Left lung (tissue), 10 donors: ENCODE data around the gene GABPB2. TPM values are rescaled to one million over a fixed set of nuclear protein-coding genes. Genes with fewer than 3 reads are reported as not detected.
A peak's percentile ranks its signal among the peaks of the same experiment; 100 is the strongest.

Experiments
- ATAC-seq: fragments of 200-7000 bp; cut with Tn5 transposase; one replicate; pipeline ENCODE4 v1.9.1; 2020; ENCODE audit warnings: moderate library complexity
- DNase-seq, 4 donors: peaks; one replicate each; pipeline ENCODE4 v3.0.0-alpha.2; 2013 to 2020
- H3K27ac ChIP-seq, 2 donors: fragments of 200-600 bp; sonication (generic) in 1 of 2; one replicate each; pipeline versions ENCODE4 v1.5.0 to v1.8.0; 2020 to 2021
- H3K27me3 ChIP-seq, 2 donors: fragments of 200-600 bp; sonication (generic) in 1 of 2; one replicate each; pipeline versions ENCODE4 v1.5.0 to v1.8.0; 2020 to 2021
- H3K36me3 ChIP-seq, 2 donors: fragments of 200-600 bp; sonication (generic) in 1 of 2; one replicate each; pipeline versions ENCODE4 v1.5.0 to v1.8.0; 2020 to 2021
- H3K4me1 ChIP-seq, 2 donors: fragments of 200-600 bp; one replicate each; pipeline ENCODE4 v1.8.0; 2021
- H3K4me3 ChIP-seq, 2 donors: fragments of 200-600 bp; sonication (generic) in 1 of 2; one replicate each; pipeline versions ENCODE4 v1.5.0 to v1.8.0; 2020 to 2021; ENCODE audit warnings: mild to moderate bottlenecking in 1 of 2
- H3K9me3 ChIP-seq, 2 donors: fragments of 200-600 bp; sonication (generic) in 1 of 2; one replicate each; pipeline versions ENCODE4 v1.5.0 to v1.8.0; 2020 to 2021
- intact Hi-C, 2 donors: fragments of 100-400 bp; cut with DNase I; formaldehyde crosslinking; loops; one replicate each; pipeline versions ENCODE4 v1.11.2 to v1.14.2; 2022
- polyA plus RNA-seq, 6 donors: library from polyadenylated mRNA; unstranded; fragments of 120-200 nt; gene quantifications; one replicate each; pipeline ENCODE4 v1.2.1, GENCODE V29; 2013; ENCODE audit not compliant: insufficient read length in 6 of 6
- total RNA-seq, 2 donors: library from RNA; stranded (reverse); fragmentation: NEBNext Ultra II Directional; extraction: Animal tissue kit (Norgen Biotek cat#: 25700); gene quantifications; one replicate each; pipeline ENCODE4 v1.2.1, GENCODE V29; 2021
- TF ChIP-seq, protein P1 (sequence below), 2 donors: fragments of 200-600 bp; sonication (generic) in 1 of 2; IDR thresholded peaks; one replicate each; pipeline versions ENCODE4 v1.5.0 to v1.8.0; 2021; ENCODE audit warnings: antibody characterized with exemption in 2 of 2
- donor health status: DM: no; HTN: yes; CAD: no.
- donor health status: DM: no; HTN: no; CAD: no.

GABPB2 gene
- total and polyA plus RNA-seq, 8 donors, result 10.6 to 13.5 (median 12.8) TPM

DNA sequence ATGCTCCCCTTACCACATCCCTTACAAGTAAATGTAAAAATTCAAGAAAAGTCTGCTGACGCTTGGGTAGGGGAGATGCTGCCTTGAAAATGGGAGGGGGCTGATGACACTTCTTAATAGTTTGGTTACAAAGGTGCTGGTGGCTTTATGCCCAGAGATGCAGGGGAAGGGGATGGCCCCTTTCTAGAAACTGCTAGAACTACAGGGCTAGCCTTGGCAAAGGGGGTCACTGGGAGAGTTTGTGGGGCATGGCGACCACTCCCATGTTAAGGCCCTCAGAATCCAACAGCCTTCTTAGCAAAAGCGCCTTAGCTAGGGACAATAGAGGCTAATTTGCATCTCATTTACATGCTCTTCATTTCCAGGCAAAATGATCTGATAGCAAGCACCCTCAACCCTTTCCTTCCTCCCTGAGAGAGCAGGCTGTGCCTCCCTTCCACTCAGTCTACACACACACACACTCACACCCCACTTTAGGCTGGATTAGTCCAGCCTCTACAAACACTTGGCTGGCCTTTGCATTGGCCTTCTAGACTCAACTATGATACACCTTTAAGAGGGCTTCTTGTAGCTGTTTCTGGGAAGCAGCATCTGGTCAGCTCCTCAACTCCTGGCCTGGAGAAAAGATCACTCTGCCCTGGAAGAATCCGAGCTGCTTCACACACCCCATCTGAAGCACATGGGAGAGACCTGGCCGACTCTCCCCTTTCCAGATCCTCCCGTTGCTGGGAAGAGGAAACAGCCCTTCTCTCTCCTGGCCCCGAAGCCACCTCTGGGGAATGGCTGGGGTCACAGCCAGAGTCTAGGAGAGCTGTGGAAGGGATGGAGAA, 74.1 kb downstream of the GABPB2 start:
- ATAC-seq (peak; percentile 58), DNase-seq (peak in 1 of 4 donors; percentile 50)
- H3K9me3 ChIP-seq, result no peaks in the 10 kb centered on the region
- peaks cover 8 to 30% of the 10 kb centered on the region in 2 donors for H3K4me1 ChIP-seq
- intact Hi-C loops, result no loop called here
- peaks cover 0 to 17% of the 10 kb centered on the region in 2 donors for H3K27me3 ChIP-seq
- H3K4me3 ChIP-seq, result peak overlapping the region in 1 of 2 donors; percentile 81
- H3K36me3 ChIP-seq, result no peaks in the 10 kb centered on the region
- TF ChIP-seq, protein P1, sequence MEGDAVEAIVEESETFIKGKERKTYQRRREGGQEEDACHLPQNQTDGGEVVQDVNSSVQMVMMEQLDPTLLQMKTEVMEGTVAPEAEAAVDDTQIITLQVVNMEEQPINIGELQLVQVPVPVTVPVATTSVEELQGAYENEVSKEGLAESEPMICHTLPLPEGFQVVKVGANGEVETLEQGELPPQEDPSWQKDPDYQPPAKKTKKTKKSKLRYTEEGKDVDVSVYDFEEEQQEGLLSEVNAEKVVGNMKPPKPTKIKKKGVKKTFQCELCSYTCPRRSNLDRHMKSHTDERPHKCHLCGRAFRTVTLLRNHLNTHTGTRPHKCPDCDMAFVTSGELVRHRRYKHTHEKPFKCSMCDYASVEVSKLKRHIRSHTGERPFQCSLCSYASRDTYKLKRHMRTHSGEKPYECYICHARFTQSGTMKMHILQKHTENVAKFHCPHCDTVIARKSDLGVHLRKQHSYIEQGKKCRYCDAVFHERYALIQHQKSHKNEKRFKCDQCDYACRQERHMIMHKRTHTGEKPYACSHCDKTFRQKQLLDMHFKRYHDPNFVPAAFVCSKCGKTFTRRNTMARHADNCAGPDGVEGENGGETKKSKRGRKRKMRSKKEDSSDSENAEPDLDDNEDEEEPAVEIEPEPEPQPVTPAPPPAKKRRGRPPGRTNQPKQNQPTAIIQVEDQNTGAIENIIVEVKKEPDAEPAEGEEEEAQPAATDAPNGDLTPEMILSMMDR (IDR thresholded peaks at IDR 0.05), result no peak
- no peak overlapping the region for H3K27ac ChIP-seq

DNA sequence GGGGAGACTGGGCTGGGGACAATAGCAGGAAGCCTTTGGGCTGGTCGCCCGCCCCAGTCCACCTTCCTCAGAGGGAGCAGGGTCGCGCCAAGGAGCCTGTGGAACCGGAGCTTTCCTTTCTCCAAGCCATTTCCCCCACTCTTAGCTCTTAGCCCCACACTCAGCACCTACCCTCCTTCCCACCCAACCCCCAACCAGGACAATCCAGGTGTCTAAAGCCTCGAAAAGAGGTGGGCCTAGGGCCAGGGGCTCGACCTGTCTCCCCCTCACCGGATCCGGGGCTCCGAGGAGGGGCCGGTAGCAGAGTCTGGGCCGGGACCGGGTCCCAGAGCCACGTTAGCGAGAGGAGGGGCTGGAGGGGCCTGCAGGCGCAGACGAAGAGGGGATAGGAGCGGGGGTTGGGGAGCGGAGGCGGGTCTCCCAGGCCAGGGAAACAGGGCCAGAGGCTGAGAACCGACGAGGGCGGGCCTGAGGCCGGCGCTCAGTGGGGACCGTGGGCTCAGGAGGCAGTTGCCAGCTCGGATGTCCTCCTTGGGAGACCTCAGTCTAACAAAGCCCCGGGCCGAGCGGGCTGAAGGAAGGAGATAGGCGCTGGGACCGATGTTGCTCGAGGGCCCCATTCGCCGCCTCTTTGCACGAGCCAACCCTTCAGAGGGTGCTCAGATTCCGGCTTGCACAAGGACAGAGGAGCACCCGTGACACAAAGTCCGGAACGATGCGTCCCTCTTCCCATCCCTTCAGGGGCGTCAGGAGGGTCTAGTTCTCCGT, 74.9 kb downstream of the GABPB2 start:
- Histone ChIP-seq H3K27ac (peak overlapping the region in 1 of 2 donors; percentile 53), H3K4me1 (peaks cover 8 to 30% of the 10 kb centered on the region in 2 donors), H3K9me3 (no peaks in the 10 kb centered on the region), H3K27me3 (peaks cover 0 to 17% of the 10 kb centered on the region in 2 donors), H3K4me3 (peak overlapping the region; percentile 79 to 81), H3K36me3 (no peaks in the 10 kb centered on the region)
- DNase-seq, result peak in 2 of 4 donors; percentile 23 to 35
- TF ChIP-seq, protein P1 (IDR thresholded peaks at IDR 0.05), result no peak
- intact Hi-C loops, result no loop called here
- peak; percentile 36 for ATAC-seq

DNA sequence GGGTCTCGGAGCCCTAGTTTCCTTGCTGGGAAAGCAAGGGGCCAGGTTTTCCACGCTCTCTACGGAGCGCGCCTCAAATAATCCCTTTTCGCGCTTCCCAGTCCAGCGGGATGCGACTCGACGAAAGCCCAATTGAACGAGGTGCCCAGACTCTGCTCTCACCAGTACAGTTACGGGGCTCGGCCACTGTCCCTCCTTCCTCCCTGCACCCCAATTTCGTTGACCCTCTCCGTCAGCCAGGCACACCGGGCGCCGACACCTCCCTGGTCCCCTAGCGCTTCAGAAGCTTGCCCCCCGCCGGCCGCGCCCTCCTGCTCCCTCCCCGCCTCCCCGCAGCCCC, 75.5 kb downstream of the GABPB2 start:
- intact Hi-C loops, result no loop called here
- H3K4me3 ChIP-seq, result peak overlapping the region; percentile 79 to 81

DNA sequence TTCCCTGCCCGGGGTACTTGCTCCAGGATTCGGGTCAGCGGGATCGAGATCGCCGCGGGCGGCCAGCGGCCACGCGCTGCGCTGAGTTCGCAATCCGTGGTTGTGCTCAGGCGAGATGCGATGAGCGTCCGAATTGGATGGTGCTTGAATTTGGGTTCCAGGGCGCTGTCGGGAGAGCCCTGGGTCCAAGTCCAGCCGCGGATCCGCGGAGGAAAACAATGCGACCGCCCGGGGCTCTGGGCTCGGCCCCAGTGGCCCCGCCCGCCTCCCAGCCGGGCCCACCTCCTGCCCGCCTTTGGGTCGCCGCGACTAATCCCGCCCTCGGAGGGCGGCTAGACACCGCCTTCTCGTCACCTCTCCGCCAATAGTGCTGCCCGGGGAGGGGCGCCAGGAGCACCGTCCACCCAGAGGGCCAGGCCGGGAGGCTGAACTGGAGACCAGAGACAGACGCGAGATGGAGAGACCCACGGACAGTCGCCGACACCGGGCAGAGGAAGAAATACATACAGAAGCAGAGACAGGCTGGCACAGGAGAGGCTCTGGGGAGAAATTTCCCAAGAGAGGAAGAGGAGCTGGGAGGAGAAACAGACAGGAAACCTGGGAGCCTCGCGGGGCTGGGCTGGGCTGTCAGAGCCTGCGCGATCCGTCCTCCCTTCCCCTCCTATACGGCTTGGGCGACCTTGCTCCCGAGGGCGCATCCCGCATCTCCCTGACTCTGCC, 76.0 kb downstream of the GABPB2 start, which contains the start of gene SEMA6C:
SEMA6C (minus strand) TSS at position 220 of the 720 bp plus-strand sequence. CDS start 4,010 bp downstream, outside the sequence.
- TF ChIP-seq, protein P1 (IDR thresholded peaks at IDR 0.05), result no peak
- Histone ChIP-seq H3K36me3 (no peaks in the 10 kb centered on the region), H3K9me3 (no peaks in the 10 kb centered on the region), H3K27me3 (peaks cover 0 to 17% of the 10 kb centered on the region in 2 donors), H3K27ac (peak within 1 kb of the TSS; percentile 53 to 64), H3K4me3 (peak within 1 kb of the TSS; percentile 79 to 81), H3K4me1 (peaks cover 8 to 30% of the 10 kb centered on the region in 2 donors)
- intact Hi-C loops, result no loop called here
- peak; percentile 91 to 99 (median 96) for DNase-seq
- peak; percentile 99 for ATAC-seq

More for the DNA sequence above, 75.5 kb downstream of the GABPB2 start:
- Histone ChIP-seq H3K27me3 (peaks cover 0 to 17% of the 10 kb centered on the region in 2 donors), H3K9me3 (no peaks in the 10 kb centered on the region), H3K4me1 (peaks cover 8 to 30% of the 10 kb centered on the region in 2 donors), H3K27ac (peak overlapping the region in 1 of 2 donors; percentile 53), H3K36me3 (no peaks in the 10 kb centered on the region)
- DNase-seq, result peak in 1 of 4 donors; percentile 29
- ATAC-seq, result peak; percentile 5
- TF ChIP-seq, protein P1 (IDR thresholded peaks at IDR 0.05), result no peak
